Germinal center (tissue), 1 donor: Measurements from ENCODE around the gene SEMA3B.
A peak's percentile ranks its signal among the peaks of the same experiment; 100 is the strongest.
"Not testable (repeated sequence)": the region's sequence is repeated elsewhere in the genome, so short reads cannot be mapped to it uniquely, and the experiment has no call there.

Experiments
- DNase-seq: peaks from one replicate; pipeline ENCODE4 v3.0.0; 2012; ENCODE audit warnings: mixed read lengths, low spot score

Gene SEMA3B

DNA sequence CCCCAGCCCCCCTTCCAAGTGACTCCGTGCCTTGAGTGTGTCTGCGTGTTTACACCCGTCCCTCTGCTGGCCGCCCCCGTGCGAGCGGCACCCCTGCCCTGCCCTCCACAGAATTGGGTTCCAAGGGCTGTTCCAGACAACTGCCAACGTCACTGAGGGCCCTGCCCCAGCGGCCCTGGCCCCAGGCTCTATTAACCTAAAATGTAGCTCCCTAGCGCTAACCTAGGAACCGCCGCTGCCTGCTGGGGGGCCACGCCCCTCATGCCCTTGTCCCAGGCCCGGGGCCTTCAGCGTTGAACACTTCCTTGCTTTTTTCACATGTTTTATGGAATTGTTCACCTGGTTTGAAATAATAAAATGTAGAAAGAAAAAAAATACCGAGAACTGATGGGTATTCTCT, 10.0 kb upstream of the SEMA3B start:
- DNase-seq, result no peak

DNA sequence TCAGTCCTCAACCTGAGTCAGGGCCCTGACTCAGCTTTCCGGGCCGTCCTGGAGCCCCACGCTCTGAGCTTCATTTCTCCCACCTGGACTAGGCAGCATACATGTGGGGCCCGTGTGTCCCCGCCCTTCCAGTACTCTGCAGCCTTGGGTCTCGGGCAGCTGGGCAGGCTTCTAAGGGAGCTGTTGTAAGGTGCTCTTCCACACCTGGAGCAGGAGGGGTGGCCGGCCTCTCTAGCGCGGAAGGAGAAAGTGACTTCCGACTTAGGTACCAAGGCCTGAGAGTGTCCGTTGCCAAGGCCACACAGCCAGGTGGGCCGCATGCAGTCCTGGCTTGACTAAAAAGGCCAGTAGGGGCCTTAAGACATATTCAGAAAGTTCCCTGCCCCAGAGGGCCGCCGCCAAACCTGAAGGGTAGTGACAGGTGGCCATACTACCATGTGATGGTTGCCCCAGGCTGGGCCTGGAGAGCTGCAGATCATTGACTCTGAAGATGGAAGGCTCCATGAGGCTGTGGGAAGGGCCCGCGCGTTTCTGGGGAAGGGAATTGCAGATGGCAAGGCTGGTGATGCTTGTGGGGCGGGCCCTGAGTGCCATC, 9.4 kb upstream of the SEMA3B start:
- no peak for DNase-seq

DNA sequence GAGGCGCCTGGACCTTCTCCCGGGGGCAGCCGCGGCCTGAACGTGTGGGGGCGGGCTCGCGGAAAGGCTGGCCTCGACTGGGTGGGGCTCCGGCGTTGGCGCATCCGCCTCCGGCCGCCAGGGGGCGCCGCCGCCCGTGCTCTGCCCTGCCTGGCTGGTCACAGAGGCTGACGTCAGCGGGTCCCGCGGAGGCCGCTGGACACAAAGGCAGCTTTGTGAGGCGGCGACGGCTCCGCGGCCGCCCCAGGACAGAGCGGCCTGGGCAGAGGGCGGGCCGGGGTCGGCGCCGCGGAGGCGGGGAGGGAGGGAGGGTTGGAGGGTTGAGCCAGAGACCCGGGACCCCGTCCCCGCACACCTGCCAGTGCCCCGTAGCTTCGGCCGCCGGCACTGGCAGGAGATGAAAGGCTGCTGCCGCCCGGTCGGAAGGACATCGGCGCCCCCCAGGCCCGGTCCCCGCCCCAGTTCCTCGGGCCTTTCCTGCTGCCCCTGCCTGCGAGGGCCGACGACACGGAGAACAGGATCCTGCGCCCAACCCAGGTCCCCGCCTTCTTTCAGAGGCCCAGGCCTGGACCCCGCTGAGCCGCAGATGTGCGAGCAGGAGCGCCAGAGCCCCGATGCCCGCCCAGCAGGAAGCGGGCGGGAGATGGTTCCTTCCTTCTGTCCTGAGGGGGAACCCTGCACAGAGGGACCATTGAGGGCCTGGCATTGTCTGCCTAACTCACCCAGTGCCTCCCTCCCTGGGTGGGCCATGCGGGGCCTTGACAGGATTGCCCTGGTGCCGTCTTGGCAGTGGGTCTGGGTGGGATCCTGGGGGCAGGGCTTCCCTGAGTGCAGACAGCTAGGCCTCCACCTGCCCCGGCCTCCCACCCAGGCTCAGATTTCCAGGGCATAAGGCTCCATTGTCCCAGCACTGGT, 8.7 kb upstream of the SEMA3B start:
- DNase-seq, result peak; percentile 92

DNA sequence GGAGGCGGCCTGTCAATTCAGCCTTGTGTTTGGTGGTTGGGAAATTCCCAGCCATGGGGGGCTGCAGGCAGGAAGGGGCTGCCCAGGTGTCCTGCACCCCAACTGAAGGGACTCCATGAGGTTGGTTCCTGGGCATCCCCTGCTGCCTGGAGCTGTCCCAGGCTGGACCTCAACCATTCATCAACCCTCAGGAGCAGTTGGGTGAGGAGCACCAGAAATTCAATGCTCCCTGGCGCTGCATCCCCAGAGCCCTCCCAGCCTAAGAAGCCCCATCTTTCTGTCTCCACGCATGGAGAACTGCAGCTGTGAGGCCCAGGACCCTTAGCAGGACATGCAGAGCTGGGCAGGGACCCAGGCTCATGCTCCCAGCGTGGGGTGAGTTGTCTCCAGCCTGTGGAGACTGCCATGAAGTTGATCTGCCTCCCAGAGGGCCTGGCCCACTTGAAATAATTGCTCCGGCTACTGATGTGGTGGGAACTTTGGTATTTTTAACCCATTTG, 8.0 kb upstream of the SEMA3B start:
- DNase-seq, result no peak

DNA sequence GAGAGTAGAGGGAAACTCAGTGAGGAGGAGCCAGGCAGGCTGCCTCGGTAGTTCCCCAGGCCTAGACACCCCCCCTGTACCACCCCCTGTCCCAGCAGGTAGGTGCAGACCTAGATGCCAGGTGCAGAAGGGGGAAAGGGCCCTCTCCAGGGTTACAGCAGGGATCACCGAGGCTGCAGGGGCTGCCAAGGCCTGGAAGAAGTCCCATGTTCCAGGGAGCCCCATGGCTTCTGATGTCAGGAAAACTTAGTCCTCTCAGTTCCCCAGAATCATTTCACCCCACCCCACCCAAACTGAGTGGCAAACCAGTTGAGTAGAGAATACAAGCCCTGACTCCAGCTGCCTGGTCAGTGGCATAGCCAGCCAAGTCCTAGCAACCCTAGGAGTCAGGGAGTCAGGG, 7.4 kb upstream of the SEMA3B start:
- DNase-seq, result no peak

DNA sequence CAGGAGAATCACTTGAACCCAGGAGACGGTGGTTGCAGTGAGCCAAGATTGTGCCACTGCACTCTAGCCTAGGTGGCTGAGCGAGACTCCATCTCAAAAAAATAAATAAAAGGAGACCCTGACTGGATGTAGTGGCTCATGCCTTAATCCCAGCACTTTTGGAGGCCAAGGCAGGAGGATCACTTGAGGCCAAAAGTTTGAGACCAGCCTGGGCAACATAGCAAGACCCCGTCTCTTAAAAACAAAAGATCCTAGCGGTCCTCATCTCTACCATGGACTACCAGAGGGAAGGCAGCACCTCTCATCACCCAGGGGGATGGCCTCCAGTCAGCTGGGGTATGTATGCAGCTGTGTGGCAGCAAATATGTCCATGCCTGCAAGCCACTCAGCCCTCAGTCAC, 6.7 kb upstream of the SEMA3B start:
- not testable (repeated sequence) for DNase-seq

DNA sequence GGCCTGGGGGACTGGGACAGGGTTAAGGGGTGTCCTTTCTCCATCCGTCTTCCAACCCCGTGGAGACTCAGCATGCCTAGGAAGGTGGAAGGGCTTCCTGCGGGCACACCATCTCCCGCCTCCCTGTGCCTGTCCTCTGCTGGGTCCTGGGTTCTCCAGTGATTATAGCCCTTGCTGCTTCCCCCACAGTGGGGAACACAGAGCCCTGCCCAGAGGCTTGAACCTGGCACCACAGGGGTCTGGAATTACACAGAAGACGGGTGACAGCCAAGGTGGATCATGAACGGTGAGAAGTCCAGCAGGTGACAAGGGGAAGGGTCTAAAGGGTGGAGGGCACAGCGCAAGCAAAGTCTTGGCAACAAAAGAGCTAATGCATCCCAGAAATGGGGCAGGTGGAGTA, 6.2 kb upstream of the SEMA3B start:
- DNase-seq, result no peak

DNA sequence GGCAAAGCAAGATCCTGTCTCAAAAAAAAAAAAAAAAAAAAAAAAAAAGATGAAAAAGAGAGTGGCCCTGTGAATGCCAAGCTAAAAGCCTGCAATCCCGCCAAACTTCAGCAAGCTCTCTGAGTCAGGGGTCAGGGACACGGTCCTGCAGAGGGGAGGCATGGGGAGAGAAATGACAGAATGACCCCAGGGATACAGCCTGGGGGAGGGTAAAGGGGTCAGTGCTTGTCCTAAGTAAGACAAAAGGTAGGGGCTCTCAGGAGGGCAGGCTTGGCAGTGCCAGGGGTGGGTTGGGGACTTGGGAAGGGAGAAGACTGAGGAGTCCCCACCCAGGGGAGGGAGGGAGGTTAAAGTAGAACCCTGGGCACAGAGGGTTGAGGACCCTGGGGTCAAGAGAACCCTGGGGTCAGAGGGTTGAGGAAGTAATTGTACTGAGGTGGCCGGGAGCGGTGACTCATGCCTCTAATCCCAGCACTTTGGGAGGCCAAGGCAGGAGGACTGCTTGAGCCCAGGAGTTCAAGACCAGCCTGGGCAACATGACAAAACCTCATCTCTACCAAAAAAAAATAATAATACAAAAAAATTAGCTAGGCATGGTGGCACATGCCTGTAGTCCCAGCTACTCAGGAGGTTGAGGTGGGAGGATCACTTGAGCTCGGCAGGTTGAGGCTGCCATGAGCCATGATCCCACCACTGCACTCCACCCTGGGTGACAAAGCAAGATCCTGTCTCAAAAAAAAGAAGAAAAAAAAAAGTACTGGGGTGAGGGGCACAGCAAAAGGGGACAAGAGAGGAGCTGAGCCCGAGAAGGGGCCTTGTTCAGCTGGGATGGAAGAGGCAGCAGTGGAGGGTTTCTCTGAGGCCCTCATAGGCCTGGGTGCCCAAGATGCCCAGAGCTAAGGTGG, 5.2 kb upstream of the SEMA3B start:
- DNase-seq, result no peak

DNA sequence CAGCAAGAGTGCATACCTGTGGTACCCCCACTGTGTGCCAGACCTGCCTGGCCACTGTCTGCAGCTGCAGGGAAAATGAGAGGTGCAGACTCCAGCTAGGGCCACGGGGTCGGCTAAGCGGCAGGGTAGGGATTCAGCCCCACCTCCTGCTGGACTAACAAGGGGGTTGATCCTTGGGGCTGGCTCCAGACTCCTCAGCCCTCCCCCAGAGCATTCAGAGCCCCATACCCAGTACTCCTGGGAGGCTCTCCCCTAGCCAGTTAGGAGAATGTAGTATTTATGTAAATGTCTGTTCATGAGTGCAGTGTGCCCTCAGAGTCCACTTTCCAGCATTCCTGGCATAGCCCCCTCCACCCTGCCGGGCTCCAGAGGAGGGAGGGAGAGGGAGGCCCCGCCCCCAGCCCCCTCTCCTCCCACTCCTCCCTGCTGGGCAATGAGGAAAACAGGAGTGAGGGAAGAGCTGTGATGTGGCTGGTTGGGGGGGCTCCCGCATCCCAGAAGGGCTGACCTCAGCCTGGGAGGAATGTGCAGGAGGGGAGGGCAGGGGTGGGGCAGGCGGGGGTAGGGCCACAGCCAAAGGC, 4.5 kb upstream of the SEMA3B start:
- no peak for DNase-seq

DNA sequence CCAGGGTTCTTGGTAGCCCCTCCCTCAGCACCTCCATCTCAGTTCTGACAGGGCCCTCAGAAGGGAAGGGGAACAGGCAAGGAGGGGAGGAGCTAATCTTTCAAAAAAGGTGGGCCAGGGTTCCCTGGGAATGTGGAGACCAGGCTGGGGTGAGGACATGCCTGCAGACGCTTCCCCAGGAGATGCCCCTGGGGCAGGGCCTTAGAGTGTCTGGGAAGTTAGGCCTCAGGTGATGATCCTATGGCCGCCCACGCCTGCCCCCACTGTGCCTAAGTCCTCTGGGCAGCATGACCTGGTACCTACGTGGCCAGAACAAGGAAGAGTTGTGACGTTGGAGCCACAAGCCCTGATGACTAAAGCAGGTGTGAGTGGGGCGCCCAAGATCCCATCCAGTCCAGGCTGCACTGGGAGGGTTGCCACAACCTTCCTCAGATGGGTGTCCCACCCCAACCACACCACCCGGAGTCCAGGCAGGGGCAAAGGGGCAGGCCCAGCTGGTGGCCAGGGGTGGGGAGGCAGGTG, 3.9 kb upstream of the SEMA3B start:
- DNase-seq, result no peak

DNA sequence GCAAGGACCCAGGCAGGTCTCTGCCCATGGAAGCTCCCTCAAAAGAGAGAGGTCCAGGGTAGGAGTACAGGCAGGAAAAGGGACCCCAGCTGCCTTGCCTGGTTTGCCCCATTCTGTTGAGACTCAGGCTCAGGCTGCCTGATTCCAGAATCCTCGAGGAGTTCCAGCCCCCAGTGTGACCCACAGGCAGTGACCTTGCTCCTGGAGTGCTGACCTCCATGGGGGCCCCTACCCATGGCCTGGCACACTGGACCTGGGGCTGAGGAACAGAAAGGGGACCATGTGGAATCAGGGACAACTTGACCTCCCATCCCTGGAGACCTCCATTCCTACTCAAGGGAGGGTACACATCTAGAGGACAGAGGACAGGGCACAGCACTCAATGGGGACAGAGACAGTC, 3.4 kb upstream of the SEMA3B start:
- DNase-seq, result no peak

DNA sequence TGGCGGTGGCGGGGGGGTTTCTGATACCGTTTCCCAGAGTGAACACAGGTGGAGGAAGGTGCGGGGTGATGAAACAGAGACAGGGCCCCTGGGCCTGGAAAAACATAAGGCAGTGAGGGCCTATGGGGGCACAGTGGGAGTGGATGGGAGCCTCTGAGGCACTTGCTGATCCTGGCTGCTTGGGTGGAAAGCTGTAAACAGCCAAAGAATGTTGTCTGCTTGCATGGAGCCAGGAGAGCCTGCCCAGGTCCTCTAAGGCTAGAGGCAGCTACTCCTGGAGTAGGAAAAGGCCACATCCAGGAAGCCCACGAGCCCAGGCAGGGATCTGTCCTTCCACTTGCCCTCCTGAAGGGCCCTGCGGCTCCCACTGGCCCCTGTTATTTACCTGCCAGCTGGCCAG, 2.9 kb upstream of the SEMA3B start:
- DNase-seq, result no peak

DNA sequence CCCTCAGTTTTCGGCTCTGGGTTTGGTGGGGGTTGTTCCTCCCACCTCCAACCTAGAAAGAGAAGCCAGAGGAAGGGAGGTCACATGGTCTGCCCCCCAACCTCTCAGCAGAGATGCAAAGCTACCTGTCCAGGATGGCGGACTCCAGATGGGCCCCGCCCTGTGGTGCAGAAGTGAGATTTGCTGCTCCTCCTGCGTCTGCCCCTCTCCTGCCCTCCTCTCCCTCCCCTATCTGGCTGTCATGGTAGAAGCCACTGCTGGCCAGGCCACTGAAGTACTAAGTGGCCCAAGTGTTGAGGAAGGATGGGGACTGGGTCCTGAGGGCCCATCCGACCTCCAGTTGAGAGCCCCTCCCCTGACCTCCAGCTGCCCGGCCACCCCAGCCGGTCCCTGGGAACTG, 2.1 kb upstream of the SEMA3B start:
- DNase-seq, result no peak

DNA sequence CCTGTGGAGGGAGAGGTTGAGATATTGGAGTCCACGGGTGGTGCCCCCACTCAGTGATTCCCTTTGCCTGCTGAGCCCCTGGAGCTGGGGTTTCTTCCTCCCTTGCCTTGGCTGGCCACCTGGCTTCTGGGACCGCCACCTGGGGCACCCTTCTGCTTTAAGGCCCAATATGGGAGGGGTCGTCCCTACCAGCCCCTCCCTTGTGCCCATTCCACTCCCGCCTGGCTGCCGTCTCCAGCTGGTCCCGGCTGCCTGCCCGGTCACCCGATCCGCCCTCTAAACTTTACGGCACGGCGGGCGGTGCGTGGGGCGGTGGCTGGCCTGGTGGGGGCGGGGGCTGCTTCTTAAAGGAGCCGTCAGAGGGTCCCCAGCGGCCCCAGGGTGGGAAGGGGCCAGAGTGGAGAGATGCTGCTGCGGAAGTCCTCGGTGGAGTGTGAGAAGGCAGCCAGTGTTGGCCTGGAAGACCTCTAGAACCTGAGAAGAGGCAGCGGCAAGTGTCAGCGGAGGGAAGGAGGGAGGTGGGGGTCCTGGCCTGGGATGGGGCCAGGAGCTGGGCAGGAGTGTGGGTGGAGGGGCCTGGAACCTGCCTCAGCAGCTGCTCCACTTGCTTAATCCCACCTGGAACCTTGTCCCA, 1.6 kb upstream of the SEMA3B start:
- DNase-seq, result no peak

DNA sequence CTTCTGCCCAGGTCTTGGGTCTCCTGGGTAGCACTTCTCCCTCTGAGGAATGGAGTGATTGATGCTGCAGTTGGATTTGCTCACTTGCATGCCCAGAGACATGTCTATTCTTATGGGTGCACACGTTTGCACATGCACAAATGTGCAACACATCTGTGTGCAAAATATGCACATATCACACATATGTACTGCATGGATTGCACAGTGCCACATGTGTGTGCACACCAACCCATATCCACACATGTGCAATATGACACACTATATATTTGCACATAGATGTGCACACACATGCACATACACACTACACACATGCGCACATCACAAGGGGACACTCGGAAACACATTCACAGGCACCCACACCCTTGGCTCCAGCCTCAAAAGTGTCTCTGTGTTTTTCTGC, 671 bp upstream of the SEMA3B start:
- no peak for DNase-seq

DNA sequence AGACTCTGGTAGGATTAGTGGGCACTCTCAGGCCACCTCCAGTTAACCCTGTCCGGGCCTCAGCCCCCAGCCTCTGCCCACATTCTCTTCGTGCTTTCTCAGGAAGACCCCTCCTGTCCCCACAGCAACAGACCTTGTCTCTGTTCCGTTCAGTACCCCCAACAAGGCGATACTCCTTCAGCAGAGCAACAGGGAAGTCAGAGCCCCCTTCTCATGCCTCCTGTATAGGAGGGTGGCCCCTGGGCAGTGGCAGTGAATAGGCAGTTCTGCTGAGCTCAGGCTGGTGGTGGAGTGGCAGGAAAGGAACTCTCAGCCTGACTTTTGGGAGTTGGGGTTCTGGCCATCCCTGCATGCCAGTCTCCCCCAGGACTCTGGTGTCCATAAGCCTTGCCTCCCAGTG, 513 bp downstream of the SEMA3B start:
- DNase-seq, result no peak

DNA sequence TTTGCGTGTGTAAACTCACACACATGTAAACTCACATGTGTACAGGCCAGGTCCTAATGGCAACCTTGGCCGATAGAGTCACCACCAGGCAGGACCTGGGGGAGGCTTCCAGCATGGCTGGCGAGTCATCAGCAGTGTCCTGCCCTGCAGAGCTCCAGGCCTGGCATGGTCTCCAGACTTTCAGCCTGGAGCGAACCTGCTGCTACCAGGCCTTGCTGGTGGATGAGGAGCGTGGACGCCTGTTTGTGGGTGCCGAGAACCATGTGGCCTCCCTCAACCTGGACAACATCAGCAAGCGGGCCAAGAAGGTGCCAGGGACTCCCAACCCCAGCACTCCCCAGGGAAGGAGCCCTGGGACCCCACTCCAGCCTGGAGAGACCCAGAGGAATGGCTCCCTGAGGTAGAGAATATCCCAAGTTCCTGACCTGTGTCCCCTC, 1.0 kb downstream of the SEMA3B start:
- DNase-seq, result no peak

DNA sequence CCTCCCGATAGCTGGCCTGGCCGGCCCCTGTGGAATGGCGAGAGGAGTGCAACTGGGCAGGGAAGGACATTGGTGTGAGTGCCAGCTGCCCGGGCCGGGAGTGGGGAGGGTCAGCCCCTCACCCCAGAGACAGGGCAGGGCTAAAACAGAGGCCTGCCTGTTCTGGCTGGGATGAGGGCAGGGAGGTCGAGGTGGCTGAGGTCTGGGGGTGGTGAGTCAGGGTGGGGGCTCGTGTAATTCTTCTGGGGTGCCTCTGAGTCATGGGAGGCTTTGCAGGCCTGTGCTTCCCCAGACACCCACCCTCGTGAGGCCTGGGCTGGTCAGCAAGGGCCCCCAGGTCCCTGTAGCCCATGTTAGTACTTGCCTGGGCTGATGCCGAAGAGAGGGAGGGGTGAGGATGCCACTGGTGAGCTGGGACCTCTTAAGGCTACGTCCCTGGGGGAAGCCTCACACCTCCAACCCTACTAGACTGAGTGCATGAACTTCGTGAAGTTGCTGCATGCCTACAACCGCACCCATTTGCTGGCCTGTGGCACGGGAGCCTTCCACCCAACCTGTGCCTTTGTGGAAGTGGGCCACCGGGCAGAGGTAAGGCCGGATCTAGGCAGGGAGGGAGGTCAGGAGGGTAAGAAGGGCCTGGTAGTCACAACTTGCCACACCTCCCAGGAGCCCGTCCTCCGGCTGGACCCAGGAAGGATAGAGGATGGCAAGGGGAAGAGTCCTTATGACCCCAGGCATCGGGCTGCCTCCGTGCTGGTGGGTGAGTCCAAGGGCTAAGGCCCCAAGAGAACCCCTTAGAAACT, 1.7 kb downstream of the SEMA3B start:
- no peak for DNase-seq

DNA sequence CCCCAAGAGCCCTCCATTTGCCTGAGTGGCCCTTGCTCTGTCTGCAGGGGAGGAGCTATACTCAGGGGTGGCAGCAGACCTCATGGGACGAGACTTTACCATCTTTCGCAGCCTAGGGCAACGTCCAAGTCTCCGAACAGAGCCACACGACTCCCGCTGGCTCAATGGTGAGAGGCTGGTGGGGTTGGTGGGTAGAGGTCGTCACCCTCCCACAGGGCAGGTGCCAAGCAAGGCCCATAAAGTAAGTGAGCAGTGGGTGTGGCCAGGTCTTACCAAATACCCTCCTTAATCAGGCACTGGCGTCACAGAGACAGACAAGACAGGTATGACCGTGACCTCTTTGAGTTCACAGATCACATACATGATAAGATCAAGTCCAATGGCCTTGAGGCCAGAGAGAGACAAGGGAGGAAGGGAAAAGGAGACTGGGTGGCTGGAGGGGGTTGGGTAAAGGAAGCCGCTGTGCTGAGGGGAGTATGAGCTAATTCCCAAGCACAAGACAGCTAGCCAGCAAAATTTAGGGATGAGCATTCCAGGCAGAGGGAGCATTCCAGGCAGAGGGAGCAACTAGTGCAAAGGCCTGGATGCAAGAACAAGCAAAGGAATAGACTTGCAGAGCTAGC, 2.5 kb downstream of the SEMA3B start:
- DNase-seq, result no peak

DNA sequence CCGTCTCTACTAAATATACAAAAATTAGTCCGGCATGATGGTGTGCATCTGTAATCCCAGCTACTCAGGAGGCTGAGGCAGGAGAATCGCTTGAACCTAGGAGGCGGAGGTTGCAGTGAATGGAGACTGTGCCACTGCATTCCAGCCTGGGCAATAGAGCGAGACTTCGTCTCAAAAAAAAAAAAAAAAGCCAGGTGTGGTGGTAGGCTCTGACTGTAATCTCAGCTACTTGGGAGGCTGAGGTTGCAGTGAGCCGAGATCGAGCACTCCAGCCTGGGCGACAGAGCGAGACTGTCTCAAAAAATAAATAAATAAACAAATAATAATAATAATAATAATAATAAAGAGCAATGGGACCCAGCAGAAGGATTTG, 3.6 kb downstream of the SEMA3B start:
- not testable (repeated sequence) for DNase-seq
